Measurements from ENCODE around the gene KRT4. TPM values are rescaled to one million over a fixed set of nuclear protein-coding genes. Genes with fewer than 3 reads are reported as not detected.

KRT4 gene
- total and polyA plus RNA-seq, 2 donors (not counting 3 experiments of a cell fraction or from before 2014, with no cell fraction given), result not detected

GRCh38 chr12:52827499-52828090 lies 13.7 kb upstream of the KRT4 start:
- CTCF ChIA-PET, result no interaction called here
- no TSS peak for BruUV-seq (replicated peaks)
- Histone ChIP-seq H3K36me3 (ENCODE audit: control insufficient read depth in 2 of 2, extremely low read depth in 1 of 2, insufficient read depth in 2 of 2, low read length in 2 of 2) (no peaks in the 10 kb centered on the region), H3K79me2 (ENCODE audit: control insufficient read depth, insufficient read depth, low read length) (no peaks in the 10 kb centered on the region), H2AFZ (ENCODE audit: low read depth, low read length) (no peak overlapping the region), H3K4me3 (replicated peaks in 1 of 3; ENCODE audit: insufficient read depth in 1 of 3, low read depth in 1 of 3, low read length in 3 of 3) (no peak overlapping the region), H3K4me2 (ENCODE audit: insufficient read depth, low read length) (no peak overlapping the region), H3K4me1 (ENCODE audit: control insufficient read depth, extremely low read depth, insufficient read depth, low read length) (no peaks in the 10 kb centered on the region), H3K9me3 (replicated peaks; ENCODE audit: control insufficient read depth, insufficient read depth, low read length) (no peaks in the 10 kb centered on the region), H3K9me1 (replicated peaks; ENCODE audit: control insufficient read depth, extremely low read depth, insufficient read depth, low read length) (no peaks in the 10 kb centered on the region), H3K9ac (replicated peaks; ENCODE audit: extremely low read depth, insufficient read depth, low read length) (no peak overlapping the region), H3K27me3 (ENCODE audit: control insufficient read depth in 2 of 2, insufficient read depth in 2 of 2, low read length in 2 of 2) (peaks cover 2 to 3% of the 10 kb centered on the region in 2 experiments), H4K20me1 (replicated peaks; ENCODE audit: control insufficient read depth, extremely low read depth, insufficient read depth, low read length) (no peaks in the 10 kb centered on the region), H3K27ac (ENCODE audit: insufficient read depth, low read depth, low read length) (no peak overlapping the region)
- POLR2A ChIA-PET, result no interaction called here
- no peak for TF ChIP-seq CTCF (IDR thresholded peaks at IDR 0.05; ENCODE audit: extremely low read depth in 1 of 2, insufficient read depth in 1 of 2, low read depth in 1 of 2, low read length in 2 of 2)
- no peak for TF ChIP-seq EZH2 (IDR thresholded peaks at IDR 0.05; ENCODE audit: borderline replicate concordance, low read depth, low read length, severe bottlenecking)
- TF ChIP-seq POLR2AphosphoS5 (IDR thresholded peaks at IDR 0.05; ENCODE audit: insufficient read depth, low read depth, low read length), result no peak
- TF ChIP-seq POLR2A (IDR thresholded peaks at IDR 0.05; ENCODE audit: low read depth, low read length), result no peak
- no peak for TF ChIP-seq MYC (IDR thresholded peaks at IDR 0.05; ENCODE audit: low read depth, low read length)
- TF ChIP-seq GATA2 (IDR thresholded peaks at IDR 0.05; ENCODE audit: insufficient read depth, insufficient read length, low read depth, low read length), result no peak
- no peak for DNase-seq (ENCODE audit: low read depth, low spot score)
- dilution Hi-C loops (cut with MboI; ENCODE audit: extremely low pct_ligation_motif_present, low sequenced_read_pairs) (no loop called here), intact Hi-C loops (cut with micrococcal nuclease) (no loop called here)
- FAIRE-seq, result no peak
